Renal cortex interstitium (tissue), 15 donors: ENCODE results near the gene USP17L18. TPM values are rescaled to one million over a fixed set of nuclear protein-coding genes. Genes with fewer than 3 reads are reported as not detected.
"Not testable (repeated sequence)": the region's sequence is repeated elsewhere in the genome, so short reads cannot be mapped to it uniquely, and the experiment has no call there.

Experiments used
- DNase-seq, 11 donors: peaks; one replicate each; pipeline ENCODE4 v3.0.0-alpha.2; 2013; ENCODE audit warnings: low read depth in 9 of 11, low spot score in 4 of 11; ENCODE audit errors: extremely low read depth in 1 of 11
- long read RNA-seq, 16 experiments: transcript quantifications; one replicate each; lab custom pipeline, GENCODE V29; 2026
- polyA plus RNA-seq, 3 donors: library from polyadenylated mRNA; unstranded; fragments of 120-200 nt; gene quantifications; one replicate each; pipeline ENCODE4 v1.2.1, GENCODE V29; 2013; ENCODE audit not compliant: insufficient read length in 3 of 3

Gene USP17L18, protein sequence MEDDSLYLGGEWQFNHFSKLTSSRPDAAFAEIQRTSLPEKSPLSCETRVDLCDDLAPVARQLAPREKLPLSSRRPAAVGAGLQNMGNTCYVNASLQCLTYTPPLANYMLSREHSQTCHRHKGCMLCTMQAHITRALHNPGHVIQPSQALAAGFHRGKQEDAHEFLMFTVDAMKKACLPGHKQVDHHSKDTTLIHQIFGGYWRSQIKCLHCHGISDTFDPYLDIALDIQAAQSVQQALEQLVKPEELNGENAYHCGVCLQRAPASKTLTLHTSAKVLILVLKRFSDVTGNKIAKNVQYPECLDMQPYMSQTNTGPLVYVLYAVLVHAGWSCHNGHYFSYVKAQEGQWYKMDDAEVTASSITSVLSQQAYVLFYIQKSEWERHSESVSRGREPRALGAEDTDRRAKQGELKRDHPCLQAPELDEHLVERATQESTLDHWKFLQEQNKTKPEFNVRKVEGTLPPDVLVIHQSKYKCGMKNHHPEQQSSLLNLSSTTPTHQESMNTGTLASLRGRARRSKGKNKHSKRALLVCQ
- not detected for polyA plus RNA-seq
- long read RNA-seq, donor 1: 0 reads
- long read RNA-seq, donor 2: 0 reads
- long read RNA-seq, donor 3: 0 reads
- long read RNA-seq, donor 4: 0 reads
- long read RNA-seq, donor 5: 0 reads
- long read RNA-seq, donor 6: 0 reads
- long read RNA-seq, donor 7: 0 reads
- long read RNA-seq, donor 8: 0 reads
- long read RNA-seq, donor 9: 0 reads
- long read RNA-seq, donor 10: 0 reads
- long read RNA-seq, donor 11: 0 reads
- long read RNA-seq, donor 12: 0 reads
- long read RNA-seq, donor 13: 0 reads
- long read RNA-seq, donor 14: 0 reads
- long read RNA-seq, donor 15: 0 reads
- long read RNA-seq, donor 16, partial matches to known transcripts: 0 of 1 reads
- long read RNA-seq, donor 16, other reads (novel, unspliced or antisense): 0 of 1 reads

DNA sequence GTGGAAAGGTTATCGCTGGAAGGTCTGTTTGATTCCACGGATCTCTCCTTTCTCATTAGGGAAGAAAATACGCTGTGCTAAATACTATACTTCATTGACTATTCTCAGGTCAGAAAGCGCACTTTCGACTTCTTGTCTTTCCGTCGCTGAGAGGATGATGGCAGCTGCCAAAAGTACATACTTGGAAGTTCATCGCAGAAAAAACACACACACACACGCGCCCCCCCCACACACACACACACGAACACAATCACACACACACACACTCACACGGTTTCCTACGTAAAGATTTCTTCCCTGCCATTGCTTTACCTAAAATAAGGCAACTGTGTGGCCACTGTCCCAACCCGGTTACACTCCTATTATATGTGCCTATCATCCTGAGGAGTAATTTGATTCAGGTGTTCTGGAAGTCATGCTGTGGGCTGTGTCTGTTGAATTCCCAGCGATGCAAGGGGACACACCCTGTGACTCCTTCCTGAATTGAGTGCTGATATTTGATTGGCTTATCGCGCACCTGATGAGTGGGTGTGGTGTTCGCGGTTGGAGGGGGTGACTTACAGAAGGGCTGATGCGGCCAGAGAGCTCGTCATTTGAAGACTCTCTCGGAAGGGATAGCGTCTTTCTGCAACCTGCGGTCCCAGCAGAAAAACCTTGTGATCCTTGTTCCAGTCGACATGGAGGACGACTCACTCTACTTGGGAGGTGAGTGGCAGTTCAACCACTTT is at the start of gene USP17L18:
Gene USP17L18 (plus strand): TSS at position 678 of the 728 bp plus-strand sequence. CDS start 0 bp downstream, at position 678.
- DNase-seq: not testable (repeated sequence)

DNA sequence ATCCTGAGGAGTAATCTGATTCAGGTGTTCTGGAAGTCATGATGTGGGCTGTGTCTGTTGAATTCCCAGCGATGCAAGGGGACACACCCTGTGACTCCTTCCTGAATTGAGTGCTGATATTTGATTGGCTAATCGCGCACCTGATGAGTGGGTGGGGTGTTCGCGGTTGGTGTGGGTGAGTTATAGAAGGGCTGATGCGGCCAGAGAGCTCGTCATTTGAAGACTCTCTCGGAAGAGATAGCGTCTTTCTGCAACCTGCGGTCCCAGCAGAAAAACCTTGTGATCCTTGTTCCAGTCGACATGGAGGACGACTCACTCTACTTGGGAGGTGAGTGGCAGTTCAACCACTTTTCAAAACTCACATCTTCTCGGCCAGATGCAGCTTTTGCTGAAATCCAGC is 38.1 kb upstream of the USP17L18 start, which contains the start of gene USP17L10:
Gene USP17L10 (plus strand): TSS at position 301 of the 400 bp plus-strand sequence. CDS start 0 bp downstream, at position 301.
- DNase-seq: not testable (repeated sequence)

GRCh38 chr4:9214701-9215100 is 33.7 kb upstream of the USP17L18 start:
- DNase-seq: not testable (repeated sequence)

GRCh38 chr4:9215105-9215504 is 33.3 kb upstream of the USP17L18 start, which contains the start of gene USP17L11:
TSS of gene USP17L11 (plus strand) at chr4:9215405. CDS start at chr4:9215405, 0 bp downstream.
- DNase-seq: not testable (repeated sequence)

- DNase-seq: not testable (repeated sequence)
These were observed 28.6 kb upstream of the USP17L18 start, which contains the start of gene USP17L12 for GRCh38 chr4:9219852-9220251. TSS of gene USP17L12 (plus strand) at chr4:9220152. CDS start at chr4:9220152, 0 bp downstream.

- DNase-seq: not testable (repeated sequence)
These were observed 23.8 kb upstream of the USP17L18 start, which contains the start of gene USP17L13 for GRCh38 chr4:9224596-9224995. TSS of gene USP17L13 (plus strand) at chr4:9224896. CDS start at chr4:9224896, 0 bp downstream.

DNA sequence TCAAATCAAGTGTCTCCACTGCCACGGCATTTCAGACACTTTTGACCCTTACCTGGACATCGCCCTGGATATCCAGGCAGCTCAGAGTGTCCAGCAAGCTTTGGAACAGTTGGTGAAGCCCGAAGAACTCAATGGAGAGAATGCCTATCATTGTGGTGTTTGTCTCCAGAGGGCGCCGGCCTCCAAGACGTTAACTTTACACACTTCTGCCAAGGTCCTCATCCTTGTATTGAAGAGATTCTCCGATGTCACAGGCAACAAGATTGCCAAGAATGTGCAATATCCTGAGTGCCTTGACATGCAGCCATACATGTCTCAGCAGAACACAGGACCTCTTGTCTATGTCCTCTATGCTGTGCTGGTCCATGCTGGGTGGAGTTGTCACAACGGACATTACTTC is 18.2 kb upstream of the USP17L18 start:
- DNase-seq: not testable (repeated sequence)

- not testable (repeated sequence) for DNase-seq
These were observed 14.3 kb upstream of the USP17L18 start, which contains the start of gene USP17L15 for GRCh38 chr4:9234085-9234484. TSS of gene USP17L15 (plus strand) at chr4:9234385. CDS start at chr4:9234385, 0 bp downstream.

DNA sequence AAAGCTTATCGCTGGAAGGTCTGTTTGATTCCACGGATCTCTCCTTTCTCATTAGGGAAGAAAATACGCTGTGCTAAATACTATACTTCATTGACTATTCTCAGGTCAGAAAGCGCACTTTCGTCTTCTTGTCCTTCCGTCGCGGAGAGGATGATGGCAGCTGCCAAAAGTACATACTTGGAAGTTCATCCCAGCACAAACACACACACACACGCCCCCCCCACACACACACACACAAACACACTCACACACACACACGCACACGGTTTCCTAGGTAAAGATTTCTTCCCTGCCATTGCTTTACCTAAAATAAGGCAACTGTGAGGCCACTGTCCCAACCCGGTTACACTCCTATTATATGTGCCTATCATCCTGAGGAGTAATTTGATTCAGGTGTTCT is 10.0 kb upstream of the USP17L18 start:
- not testable (repeated sequence) for DNase-seq

DNA sequence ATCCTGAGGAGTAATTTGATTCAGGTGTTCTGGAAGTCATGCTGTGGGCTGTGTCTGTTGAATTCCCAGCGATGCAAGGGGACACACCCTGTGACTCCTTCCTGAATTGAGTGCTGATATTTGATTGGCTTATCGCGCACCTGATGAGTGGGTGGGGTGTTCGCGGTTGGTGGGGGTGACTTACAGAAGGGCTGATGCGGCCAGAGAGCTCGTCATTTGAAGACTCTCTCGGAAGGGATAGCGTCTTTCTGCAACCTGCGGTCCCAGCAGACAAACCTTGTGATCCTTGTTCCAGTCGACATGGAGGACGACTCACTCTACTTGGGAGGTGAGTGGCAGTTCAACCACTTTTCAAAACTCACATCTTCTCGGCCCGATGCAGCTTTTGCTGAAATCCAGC is 4.9 kb upstream of the USP17L18 start, which contains the start of gene USP17L17:
Gene USP17L17 (plus strand): TSS at position 301 of the 400 bp plus-strand sequence. CDS start 0 bp downstream, at position 301.
- not testable (repeated sequence) for DNase-seq

GRCh38 chr4:9253078-9253477 is 4.6 kb downstream of the USP17L18 start, which contains the start of gene USP17L19:
TSS of gene USP17L19 (plus strand) at chr4:9253378. CDS start at chr4:9253378, 0 bp downstream.
- not testable (repeated sequence) for DNase-seq

- DNase-seq: not testable (repeated sequence)
These were observed 9.4 kb downstream of the USP17L18 start, which contains the start of gene USP17L20 for GRCh38 chr4:9257824-9258223. TSS of gene USP17L20 (plus strand) at chr4:9258124. CDS start at chr4:9258124, 0 bp downstream.

DNA sequence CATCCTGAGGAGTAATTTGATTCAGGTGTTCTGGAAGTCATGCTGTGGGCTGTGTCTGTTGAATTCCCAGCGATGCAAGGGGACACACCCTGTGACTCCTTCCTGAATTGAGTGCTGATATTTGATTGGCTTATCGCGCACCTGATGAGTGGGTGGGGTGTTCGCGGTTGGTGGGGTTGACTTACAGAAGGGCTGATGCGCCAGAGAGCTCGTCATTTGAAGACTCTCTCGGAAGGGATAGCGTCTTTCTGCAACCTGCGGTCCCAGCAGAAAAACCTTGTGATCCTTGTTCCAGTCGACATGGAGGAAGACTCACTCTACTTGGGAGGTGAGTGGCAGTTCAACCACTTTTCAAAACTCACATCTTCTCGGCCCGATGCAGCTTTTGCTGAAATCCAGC is 14.1 kb downstream of the USP17L18 start, which contains the start of gene USP17L21:
Gene USP17L21 (plus strand): TSS at position 301 of the 400 bp plus-strand sequence. CDS start 0 bp downstream, at position 301.
- not testable (repeated sequence) for DNase-seq

- not testable (repeated sequence) for DNase-seq
These were observed 18.9 kb downstream of the USP17L18 start, which contains the start of gene USP17L22 for GRCh38 chr4:9267319-9267718. TSS of gene USP17L22 (plus strand) at chr4:9267619. CDS start at chr4:9267619, 0 bp downstream.

GRCh38 chr4:9271719-9272118 is 23.3 kb downstream of the USP17L18 start:
- not testable (repeated sequence) for DNase-seq
